HG03139 (cell line): ENCODE data around the gene VPS18.
A peak's percentile ranks its signal among the peaks of the same experiment; 100 is the strongest.

Source experiments
- ATAC-seq: cut with Tn5 transposase; IDR thresholded peaks from one replicate; pipeline ENCODE4 v1.9.1; 2021; ENCODE audit not compliant: unreplicated experiment

Gene VPS18

GRCh38 chr15:40952301-40952900, 58.2 kb downstream of the VPS18 start:
- ATAC-seq, result no peak

- peak; percentile 76 for ATAC-seq
These were observed 58.9 kb downstream of the VPS18 start, which contains the start of gene CHAC1 for GRCh38 chr15:40952901-40953712. TSS of gene CHAC1 (plus strand) at chr15:40953471. CDS start at chr15:40953584, 113 bp downstream.
